ENCODE data around the gene MN1.

Gene MN1

GRCh38 chr22:27801616-27802345 lies at the start of gene MN1:
TSS of gene MN1 (minus strand) at chr22:27801756. CDS start at chr22:27800543, 1,213 bp downstream.
- peak in 1 of 2 donors; percentile 27 for DNase-seq (ENCODE audit: low read depth in 2 of 2)

DNA sequence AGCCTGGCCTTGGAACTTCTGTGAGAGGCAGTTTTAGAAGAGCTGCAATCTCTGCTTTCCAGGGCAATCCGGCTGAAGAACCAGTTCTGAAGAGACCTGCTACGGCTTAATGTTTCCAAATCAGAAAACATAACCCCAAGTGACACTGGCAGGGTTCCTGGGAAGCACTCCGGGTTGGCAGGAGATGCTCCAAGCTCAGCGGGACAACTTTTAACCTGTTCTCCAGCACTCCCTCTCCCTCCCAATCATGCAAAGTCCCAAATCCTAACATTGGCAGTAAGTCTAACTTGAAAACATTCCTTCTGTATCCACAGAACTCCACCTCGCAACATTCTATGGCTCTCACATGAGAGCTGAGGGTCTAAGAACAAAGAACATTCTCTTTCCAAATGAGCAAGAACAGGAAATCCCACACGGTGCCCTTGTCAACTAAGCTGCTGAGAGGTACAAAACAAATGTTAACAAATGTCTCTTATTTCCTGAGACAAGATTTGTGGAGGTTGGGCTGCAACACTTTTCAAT lies 48.5 kb upstream of the MN1 start:
- DNase-seq (ENCODE audit: low read depth in 2 of 2), result no peak

DNA sequence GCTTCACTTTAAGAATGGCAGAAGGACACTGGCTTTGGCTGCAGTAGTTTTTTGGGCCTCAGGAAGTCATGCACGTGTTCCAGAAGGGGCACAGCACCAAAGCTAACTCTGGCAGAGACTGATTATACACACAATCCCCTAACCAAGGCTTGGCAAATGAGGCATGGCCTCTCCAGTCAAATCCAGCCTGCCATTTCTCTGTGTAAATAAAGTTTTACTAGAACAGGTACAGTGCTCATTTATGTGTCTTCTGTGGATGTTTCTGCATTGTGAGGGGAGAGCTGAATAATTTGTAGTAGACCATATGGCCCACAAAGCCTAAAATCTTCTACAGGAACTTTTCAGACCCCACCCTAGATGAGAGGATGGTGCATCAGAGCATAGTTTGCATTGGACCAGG lies 46.4 kb upstream of the MN1 start:
- DNase-seq (ENCODE audit: low read depth in 2 of 2), result no peak

- no peak for DNase-seq (ENCODE audit: low read depth in 2 of 2)
These were observed 45.4 kb upstream of the MN1 start for GRCh38 chr22:27846910-27847309.

GRCh38 chr22:27846248-27846757 lies 44.7 kb upstream of the MN1 start:
- DNase-seq (ENCODE audit: low read depth in 2 of 2), result no peak

DNA sequence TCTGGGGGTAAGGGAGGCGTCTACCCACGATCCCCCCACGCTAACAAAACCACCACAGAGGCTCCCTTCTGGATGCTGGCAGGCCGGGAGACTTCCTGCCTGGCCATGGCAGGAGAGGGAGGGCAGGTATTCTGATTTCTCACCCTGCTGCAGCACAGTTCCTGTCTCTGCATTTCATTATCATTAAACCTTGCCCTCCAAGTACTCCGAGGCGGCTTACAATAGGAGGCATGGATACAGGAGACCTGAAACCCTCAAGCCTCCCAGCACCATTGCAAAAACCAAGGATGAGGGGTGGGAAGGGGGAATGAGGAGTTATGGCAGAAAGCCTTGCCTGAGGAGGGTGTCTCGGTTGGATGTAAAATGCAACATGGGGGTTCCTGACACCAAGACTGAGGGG lies 44.1 kb upstream of the MN1 start:
- no peak for DNase-seq (ENCODE audit: low read depth in 2 of 2)

DNA sequence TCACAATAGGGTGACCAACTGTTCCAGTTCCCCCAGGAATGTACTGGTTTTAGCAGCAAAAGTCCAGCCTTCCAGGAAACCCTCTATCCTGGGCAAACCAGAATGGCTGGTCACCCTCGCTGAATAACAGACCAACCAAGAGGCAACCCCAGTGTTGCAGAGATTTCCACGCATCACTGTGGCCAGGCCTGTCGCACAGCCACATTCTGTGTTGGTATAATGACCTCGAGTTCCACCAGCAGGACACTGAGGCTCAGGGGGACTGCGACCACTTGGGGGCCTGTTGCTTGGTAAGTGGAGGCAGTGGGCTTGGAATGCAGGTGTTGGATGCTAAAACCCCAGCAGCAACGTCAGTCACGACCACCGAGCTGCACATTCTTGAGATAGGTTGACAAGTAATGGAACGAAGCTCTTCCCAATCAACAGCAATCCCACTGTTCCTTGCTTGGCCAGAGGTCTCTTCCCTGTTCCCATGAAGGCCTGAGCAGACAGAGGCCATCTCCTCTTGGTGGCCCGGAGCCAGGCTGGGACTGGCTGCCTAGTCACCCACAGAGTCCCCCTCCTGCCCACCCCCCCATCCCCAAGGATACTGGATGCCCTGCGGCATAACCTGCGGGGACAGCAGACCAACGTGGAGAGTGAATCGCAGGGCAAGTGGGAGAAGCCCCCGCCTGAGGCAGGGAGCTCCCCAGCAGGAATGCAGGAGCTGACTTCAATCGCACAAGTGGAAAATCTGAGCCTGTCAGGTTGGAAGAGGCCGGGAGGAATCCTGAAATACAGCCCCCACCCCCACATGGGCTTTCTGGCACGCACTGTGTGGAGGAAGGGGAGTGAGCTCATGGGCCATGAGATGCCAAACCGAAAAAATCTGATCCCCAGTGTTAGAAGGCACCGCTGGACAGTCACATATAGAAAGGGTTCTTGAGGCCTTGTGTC lies 43.4 kb upstream of the MN1 start:
- DNase-seq (ENCODE audit: low read depth in 2 of 2), result no peak

DNA sequence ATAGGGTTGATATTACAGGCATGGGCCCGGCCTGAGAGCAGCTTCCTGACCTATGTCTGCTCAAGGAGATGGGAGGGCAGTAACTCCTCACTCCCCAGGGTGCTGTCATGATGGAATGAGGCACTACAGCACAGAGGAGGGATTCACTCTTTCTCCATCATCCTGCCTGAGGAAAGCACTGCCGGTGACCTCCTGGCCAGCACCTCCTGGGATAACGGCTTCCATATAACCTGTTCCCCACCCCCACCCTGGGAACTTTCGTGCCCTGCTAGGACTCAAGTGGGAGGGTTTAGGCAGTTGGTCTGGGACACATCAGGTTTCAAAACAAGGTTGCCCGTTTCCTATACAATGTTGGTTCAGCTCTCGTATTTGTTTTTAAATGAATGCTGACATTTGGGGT lies 42.7 kb upstream of the MN1 start:
- DNase-seq (ENCODE audit: low read depth in 2 of 2), result no peak

DNA sequence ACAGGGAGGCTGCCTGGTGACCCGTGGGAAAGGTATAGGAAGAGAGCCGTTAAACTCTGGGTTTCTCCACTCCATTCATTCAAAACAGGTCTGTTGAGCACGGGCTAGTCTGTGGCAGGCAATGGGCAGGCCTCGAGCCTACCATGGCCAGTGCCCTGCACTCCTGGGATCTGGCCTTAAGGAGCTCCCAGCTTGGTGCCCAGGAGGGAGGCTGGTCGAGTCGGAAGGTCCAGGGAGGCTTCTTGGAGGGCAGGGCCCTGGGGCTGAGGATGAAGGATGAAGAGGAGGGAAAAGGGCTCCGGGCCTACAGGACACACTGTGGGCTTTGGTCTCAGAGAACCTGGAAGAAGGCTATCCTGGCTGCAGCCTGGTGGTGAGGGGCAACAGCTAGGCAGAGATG lies 41.9 kb upstream of the MN1 start:
- no peak for DNase-seq (ENCODE audit: low read depth in 2 of 2)

DNA sequence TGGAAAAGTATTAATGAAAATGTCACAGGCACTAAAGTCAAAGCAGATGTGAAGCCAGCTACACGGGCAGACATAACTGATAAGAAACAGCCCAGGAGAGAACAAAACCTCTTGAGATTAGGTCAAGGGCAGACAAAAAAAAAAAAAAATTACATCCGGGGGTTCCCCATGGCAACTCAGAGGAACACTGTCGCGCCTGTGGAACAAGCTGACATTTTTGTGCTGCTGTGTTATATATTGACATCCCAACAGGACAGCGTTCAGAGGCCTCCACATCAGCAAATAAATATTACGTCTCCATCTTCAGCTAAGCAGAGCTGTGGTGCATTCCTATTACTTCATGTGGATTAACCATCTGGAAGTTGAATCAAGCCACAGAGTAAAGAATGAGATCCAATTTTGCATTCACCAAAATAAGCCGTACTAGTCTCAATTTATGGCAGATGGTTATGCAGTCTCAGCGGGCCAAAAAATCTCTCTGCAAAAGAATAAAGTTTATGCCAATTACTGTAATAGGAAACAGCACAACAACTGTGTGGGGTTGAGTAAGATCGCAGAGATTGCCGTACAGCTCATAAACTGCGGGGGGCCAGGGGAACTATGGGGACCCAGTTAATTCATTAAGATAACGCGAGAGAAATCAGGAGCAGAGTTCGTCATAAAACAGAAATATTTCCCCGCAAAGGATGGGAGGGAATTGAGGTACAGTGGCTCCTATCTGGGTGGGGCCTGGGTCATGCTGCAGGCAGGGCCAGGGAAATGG lies 41.3 kb upstream of the MN1 start:
- DNase-seq (ENCODE audit: low read depth in 2 of 2), result no peak

DNA sequence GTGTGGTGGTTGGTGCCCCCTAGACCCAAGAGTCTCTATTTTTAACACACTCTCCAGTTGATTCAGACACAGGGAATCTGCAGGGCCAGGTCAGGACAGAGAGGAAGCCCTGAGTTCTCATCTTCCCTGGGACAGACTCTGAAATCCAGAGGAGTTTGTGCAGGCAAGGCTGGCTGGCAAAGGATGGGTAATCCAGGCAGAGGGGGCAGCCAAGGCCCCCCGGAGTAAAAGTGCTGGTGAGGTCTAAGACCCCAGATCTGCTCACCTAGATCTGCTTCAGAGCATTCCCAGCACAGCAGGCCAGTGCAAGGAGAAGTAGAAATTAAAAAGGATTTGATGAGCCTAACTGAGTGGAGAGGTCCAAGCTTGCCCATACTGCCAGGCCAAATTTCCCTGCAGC lies 40.6 kb upstream of the MN1 start:
- DNase-seq (ENCODE audit: low read depth in 2 of 2), result no peak

DNA sequence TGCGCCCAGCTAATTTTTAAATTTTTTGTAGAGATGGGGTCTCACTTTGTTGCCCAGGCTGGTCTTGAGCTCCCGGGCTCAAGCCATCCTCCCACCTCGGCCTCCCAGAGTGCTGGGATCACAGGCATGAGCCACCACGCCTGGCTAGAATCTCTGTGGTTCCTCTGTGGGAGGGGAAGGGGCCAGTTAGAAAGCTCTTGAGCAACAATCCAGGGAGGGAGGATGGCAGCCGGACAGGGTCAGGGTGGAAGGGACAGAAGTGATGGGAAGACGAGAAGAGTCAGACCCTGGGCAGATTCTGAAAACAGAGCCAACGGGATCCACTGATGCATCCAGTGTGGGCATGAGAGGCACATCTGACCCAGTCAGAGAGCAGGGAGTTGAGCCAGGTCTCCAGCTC lies 38.9 kb upstream of the MN1 start:
- no peak for DNase-seq (ENCODE audit: low read depth in 2 of 2)

- DNase-seq (ENCODE audit: low read depth in 2 of 2), result no peak
These were observed 37.6 kb upstream of the MN1 start for GRCh38 chr22:27839057-27839660.

GRCh38 chr22:27836181-27836580 lies 34.6 kb upstream of the MN1 start:
- no peak for DNase-seq (ENCODE audit: low read depth in 2 of 2)

GRCh38 chr22:27835446-27835845 lies 33.9 kb upstream of the MN1 start:
- no peak for DNase-seq (ENCODE audit: low read depth in 2 of 2)

- no peak for DNase-seq (ENCODE audit: low read depth in 2 of 2)
These were observed 33.0 kb upstream of the MN1 start for GRCh38 chr22:27834364-27835185.

DNA sequence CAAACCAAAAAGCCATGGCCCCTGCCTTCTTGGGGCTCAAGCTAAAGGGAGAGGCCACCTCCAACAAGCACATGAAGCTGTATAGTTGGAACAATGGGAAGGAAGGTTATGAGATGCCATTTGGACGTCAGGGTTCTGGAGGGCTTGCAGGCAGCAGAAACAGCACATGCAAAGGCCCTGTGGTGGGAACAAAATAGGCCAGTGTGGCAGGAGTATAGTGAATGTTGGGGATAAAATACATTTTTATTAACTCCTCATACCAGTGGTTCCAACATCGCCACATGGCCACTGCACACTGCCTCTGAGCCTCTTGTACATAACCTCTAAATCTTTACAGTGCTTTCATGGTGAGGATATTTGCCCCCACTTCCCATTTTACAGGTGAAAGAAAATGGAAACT lies 32.2 kb upstream of the MN1 start:
- no peak for DNase-seq (ENCODE audit: low read depth in 2 of 2)

- no peak for DNase-seq (ENCODE audit: low read depth in 2 of 2)
These were observed 31.1 kb upstream of the MN1 start for GRCh38 chr22:27832606-27833005.

GRCh38 chr22:27829620-27830019 lies 28.1 kb upstream of the MN1 start:
- no peak for DNase-seq (ENCODE audit: low read depth in 2 of 2)

All from activated CD4-positive, alpha-beta T cell treated with anti-CD3 and anti-CD28 coated beads for 24 hours (primary cell).